ENCODE results near the gene CYB5D1.

The CYB5D1 gene

DNA sequence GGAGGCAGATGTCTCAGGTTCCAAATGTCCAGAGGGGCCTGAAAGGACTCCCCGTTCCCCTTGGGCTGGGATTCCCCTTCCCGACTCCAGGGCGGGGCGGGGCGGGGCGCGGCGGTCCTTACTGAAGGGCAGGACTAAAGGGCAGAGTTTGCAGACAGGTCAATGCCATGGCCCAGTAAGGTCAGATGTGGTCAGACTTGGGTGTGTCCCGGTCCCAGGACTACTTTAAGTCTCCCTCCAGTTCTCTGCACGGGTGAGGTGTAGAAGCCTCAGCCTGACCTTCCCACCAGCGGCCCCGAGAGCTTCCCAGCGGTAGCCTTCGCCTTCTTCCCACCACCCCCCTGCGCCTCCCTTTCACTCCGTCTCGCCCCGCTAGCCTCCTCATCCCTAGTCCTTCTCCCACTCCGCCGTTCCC lies 23.3 kb upstream of the CYB5D1 start:
- H3K4me3 ChIP-seq (ENCODE audit: low read depth, low read length) = peak overlapping the region; percentile 79
- DNase-seq (ENCODE audit: low read depth) = peak; percentile 33
- TF ChIP-seq, protein P1, sequence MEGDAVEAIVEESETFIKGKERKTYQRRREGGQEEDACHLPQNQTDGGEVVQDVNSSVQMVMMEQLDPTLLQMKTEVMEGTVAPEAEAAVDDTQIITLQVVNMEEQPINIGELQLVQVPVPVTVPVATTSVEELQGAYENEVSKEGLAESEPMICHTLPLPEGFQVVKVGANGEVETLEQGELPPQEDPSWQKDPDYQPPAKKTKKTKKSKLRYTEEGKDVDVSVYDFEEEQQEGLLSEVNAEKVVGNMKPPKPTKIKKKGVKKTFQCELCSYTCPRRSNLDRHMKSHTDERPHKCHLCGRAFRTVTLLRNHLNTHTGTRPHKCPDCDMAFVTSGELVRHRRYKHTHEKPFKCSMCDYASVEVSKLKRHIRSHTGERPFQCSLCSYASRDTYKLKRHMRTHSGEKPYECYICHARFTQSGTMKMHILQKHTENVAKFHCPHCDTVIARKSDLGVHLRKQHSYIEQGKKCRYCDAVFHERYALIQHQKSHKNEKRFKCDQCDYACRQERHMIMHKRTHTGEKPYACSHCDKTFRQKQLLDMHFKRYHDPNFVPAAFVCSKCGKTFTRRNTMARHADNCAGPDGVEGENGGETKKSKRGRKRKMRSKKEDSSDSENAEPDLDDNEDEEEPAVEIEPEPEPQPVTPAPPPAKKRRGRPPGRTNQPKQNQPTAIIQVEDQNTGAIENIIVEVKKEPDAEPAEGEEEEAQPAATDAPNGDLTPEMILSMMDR (conservative IDR thresholded peaks at IDR 0.05; ENCODE audit: low read depth, low read length) = no peak

DNA sequence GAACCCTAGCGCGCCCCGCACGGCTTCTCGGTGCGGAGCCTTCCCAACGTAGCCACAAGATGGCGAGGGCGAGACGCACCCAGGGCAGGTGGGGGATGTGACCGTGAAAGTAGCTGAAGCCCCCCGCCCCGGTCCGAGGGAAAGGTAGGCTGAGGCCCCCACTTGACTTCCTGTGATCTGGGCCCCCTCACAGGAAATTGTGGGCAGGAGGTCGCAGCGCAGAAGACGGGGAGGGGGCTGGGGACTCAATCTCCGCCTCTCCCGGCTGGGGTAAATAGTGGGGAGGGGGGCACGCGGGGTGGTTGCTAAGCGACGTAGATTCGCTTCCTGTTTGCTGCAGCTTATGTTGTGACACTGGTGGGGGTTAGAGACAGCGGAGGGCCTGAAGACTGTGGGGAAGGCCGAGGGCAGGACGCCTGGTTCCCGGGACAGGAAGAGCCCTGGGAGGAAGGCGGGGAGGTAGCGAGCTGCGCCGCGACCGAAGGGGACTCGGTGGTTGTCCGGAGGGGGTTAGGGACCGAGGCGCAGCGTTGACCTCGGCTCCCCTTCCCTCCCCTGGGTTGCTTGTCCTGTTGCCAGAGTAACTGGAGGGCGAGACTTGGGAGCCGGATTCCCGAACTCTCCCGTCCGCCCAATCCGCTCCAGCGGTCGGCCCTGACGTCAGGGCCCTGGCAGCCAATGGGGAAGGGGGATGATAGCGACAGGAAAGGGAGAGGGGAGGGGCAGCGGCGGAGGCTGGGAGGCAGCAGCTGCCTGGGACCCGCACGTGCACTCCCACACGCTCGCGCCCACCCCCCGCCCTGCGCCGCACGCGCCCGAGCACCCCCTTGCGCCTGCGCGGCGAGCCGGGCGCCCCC lies 22.6 kb upstream of the CYB5D1 start:
- peak overlapping the region; percentile 79 for H3K4me3 ChIP-seq (ENCODE audit: low read depth, low read length)
- DNase-seq (ENCODE audit: low read depth) = peak; percentile 99
- TF ChIP-seq, protein P1 (conservative IDR thresholded peaks at IDR 0.05; ENCODE audit: low read depth, low read length) = peak; percentile 88

DNA sequence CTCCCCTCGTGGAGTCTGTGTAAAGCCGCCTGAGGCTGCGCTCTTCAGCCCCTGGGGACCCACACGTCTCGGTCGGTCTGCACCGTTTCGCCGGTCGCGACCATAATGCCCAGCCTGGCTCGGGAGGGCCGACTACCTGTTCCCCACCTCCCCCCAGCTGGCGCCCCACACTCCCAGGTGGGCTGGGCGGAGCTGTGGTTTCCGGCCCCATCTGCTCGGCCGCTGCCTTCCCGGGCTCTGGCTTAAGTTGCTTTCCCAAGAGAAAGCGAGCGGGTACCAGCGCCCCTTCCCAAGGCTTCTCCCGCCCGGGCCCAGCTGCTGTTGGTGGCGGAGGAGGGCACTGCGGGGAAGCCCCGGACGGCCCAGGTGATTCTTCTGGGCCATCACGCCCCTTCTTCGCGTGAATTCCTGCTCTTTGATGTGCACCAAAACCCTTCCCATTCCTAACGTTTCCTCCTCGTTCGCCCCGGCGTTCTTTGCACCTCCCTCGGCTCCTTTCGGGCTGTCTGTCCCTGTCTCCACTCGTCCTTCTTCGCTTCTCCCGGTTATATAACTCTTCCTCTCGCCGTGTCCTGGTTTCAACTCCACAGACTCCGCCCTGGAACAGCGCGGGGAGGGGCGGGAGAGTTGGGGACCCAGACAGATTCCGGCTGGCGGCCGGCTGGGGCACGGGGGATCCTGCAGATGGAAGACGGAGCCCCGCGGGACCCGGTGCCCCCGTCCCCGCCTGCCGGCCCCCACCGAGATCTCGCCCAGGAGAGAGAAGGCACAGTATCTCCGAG lies 21.8 kb upstream of the CYB5D1 start:
- peak; percentile 69 for DNase-seq (ENCODE audit: low read depth)

DNA sequence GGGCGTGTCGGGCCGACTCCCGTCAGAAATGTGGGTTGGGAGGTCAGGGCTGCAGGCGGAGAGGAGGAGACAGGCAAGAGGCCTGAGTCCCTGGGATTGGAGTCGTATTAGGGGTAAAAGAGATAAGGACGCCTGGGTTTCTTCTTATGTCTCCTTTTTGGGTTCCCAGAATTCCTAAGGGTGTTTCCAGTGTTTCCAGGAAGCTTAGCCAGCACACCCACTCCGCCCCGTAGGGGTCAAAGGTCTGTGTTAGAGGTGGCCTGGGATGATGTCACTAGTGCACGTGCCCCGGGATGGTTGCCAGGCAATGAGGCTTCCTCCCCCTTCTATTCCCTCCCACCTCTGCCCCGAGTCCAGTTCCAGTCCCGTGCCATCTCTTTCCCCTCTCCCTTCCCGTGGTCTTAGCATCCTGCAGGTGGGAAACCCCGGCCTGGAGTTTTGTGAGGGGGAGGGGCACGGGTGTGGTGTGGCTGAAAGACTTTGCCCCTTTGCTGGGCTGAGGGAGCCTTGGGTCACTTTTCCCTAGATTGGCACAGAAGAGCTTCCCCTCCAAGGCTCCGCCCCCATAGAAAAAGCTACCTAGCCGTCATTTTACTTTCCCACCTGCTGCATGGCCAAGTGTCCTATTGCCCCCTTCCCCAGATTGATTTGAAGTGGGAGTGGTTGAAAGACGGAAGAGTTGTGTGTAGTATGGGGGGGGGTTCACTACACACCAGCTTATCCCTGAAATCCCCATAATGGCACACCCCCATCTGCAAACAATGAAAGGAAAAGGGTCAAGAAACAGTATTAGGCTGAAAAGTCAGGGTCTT lies 21.0 kb upstream of the CYB5D1 start:
- DNase-seq (ENCODE audit: low read depth) = peak; percentile 95
- TF ChIP-seq, protein P1 (conservative IDR thresholded peaks at IDR 0.05; ENCODE audit: low read depth, low read length) = no peak
- H3K4me3 ChIP-seq (ENCODE audit: low read depth, low read length) = peak overlapping the region; percentile 79

More for the DNA sequence above, 21.8 kb upstream of the CYB5D1 start:
- H3K4me3 ChIP-seq (ENCODE audit: low read depth, low read length) = peak overlapping the region; percentile 79
- TF ChIP-seq, protein P1 (conservative IDR thresholded peaks at IDR 0.05; ENCODE audit: low read depth, low read length) = no peak

DNA sequence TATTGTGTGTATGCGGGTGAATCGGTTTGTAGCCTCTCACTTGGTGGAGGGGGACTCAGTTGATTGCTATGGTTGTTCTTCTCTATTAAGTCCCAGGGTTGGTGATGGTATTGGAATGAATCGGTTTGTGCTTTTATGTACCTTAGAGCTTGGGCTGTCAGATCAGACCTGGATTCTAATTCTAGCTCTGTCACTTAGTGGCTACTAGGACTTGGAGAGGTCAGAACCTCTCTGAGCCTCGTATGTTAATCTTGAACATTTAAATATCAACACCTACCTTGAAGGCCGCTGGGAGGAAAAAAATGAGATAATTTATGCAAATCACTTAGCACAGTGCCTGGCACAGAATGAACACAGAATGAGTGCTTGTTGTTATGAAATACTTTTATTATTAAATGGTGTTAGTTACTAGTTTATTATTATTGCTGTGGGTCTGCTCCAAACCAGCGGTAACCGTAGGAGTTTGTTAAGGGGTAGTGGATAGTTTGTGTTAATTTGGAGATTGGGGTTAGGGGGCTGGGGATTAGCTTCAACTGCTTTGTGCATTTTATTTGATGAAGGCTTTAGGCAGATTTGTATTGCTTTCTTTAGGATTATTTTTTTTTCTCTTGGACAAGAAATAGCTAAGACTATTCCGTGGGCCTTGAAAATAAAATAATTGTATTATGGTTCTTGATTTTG lies 20.3 kb upstream of the CYB5D1 start:
- H3K4me3 ChIP-seq (ENCODE audit: low read depth, low read length) = peak overlapping the region; percentile 79
- DNase-seq (ENCODE audit: low read depth) = peak; percentile 11
- TF ChIP-seq, protein P1 (conservative IDR thresholded peaks at IDR 0.05; ENCODE audit: low read depth, low read length) = no peak
